Mesenchymal stem cell (in vitro differentiated cells and primary cell): ENCODE measurements around the gene CTBS.

Source experiments
- DNase-seq: peaks from one replicate; pipeline ENCODE4 v3.0.0-alpha.2; 2013
- H2AFZ ChIP-seq: one replicate; pipeline ENCODE4 v1.6.1; 2013; ENCODE audit warnings: low read depth, mild to moderate bottlenecking, control low read depth, inconsistent platforms, low read length, moderate library complexity
- H2AK5ac ChIP-seq: 2 replicates; pipeline ENCODE4 v1.6.1; 2013; ENCODE audit warnings: low read length, moderate library complexity, mild to moderate bottlenecking, inconsistent platforms; ENCODE audit not compliant: severe bottlenecking
- H2BK120ac ChIP-seq: one replicate; pipeline ENCODE4 v1.6.1; 2013; ENCODE audit warnings: low read depth, mild to moderate bottlenecking, inconsistent platforms, low read length, moderate library complexity
- H2BK12ac ChIP-seq, 2 experiments: one replicate each; pipeline ENCODE4 v1.6.1; 2013; ENCODE audit warnings: inconsistent platforms in 2 of 2, low read length in 2 of 2, mild to moderate bottlenecking in 2 of 2, moderate library complexity in 2 of 2, control low read depth in 1 of 2
- H2BK15ac ChIP-seq: one replicate; pipeline ENCODE4 v1.6.1; 2013; ENCODE audit warnings: mild to moderate bottlenecking, low read depth, inconsistent platforms; ENCODE audit not compliant: poor library complexity, severe bottlenecking
- H2BK5ac ChIP-seq: 2 replicates; pipeline ENCODE4 v1.6.1; 2013; ENCODE audit warnings: low read depth, mild to moderate bottlenecking, low read length, control low read depth, inconsistent platforms; ENCODE audit not compliant: poor library complexity, severe bottlenecking
- H3K14ac ChIP-seq, 2 experiments: one replicate each; pipeline ENCODE4 v1.6.1; 2013; ENCODE audit warnings: inconsistent platforms in 2 of 2, low read length in 2 of 2, control low read depth in 1 of 2, mild to moderate bottlenecking in 1 of 2, moderate library complexity in 1 of 2
- H3K18ac ChIP-seq, 2 experiments: one replicate each; pipeline ENCODE4 v1.6.1; 2013; ENCODE audit warnings: inconsistent platforms in 2 of 2, low read length in 2 of 2, control low read depth in 1 of 2, low read depth in 1 of 2, mild to moderate bottlenecking in 1 of 2
- H3K23ac ChIP-seq, 2 experiments: one replicate each; pipeline ENCODE4 v1.6.1; 2013; ENCODE audit warnings: inconsistent platforms in 2 of 2, low read length in 2 of 2, mild to moderate bottlenecking in 2 of 2, moderate library complexity in 2 of 2, control low read depth in 1 of 2
- H3K27ac ChIP-seq: 2 replicates; pipeline ENCODE4 v1.5.1; 2013; ENCODE audit warnings: mild to moderate bottlenecking, moderate library complexity, low read length, control low read depth, inconsistent platforms; ENCODE audit not compliant: poor library complexity, severe bottlenecking
- H3K27me3 ChIP-seq, 2 experiments: 2 replicates each; pipeline versions ENCODE4 v1.6.1 to v1.7.0; 2013; ENCODE audit warnings: low read length in 2 of 2, mild to moderate bottlenecking in 2 of 2, moderate library complexity in 2 of 2, control low read depth in 1 of 2, inconsistent platforms in 1 of 2; ENCODE audit not compliant: control insufficient read depth in 1 of 2, insufficient read depth in 1 of 2
- H3K36me3 ChIP-seq, 2 experiments: 2 replicates each; pipeline versions ENCODE4 v1.6.1 to v1.7.0; 2013; ENCODE audit warnings: low read length in 2 of 2, control low read depth in 1 of 2, inconsistent platforms in 1 of 2, low read depth in 1 of 2, mild to moderate bottlenecking in 1 of 2; ENCODE audit not compliant: insufficient read depth in 2 of 2, control insufficient read depth in 1 of 2
- H3K4ac ChIP-seq, 2 experiments: one replicate each; pipeline ENCODE4 v1.6.1; 2013; ENCODE audit warnings: inconsistent platforms in 2 of 2, low read length in 2 of 2, mild to moderate bottlenecking in 2 of 2, moderate library complexity in 2 of 2, control low read depth in 1 of 2, low read depth in 1 of 2
- H3K4me1 ChIP-seq: 2 replicates; pipeline ENCODE4 v1.6.1; 2013; ENCODE audit warnings: low read depth, low read length, control low read depth; ENCODE audit not compliant: control insufficient read depth, insufficient read depth
- H3K4me2 ChIP-seq: 2 replicates; pipeline ENCODE4 v1.6.1; 2013; ENCODE audit warnings: low read length, mild to moderate bottlenecking, inconsistent platforms; ENCODE audit not compliant: poor library complexity, severe bottlenecking
- H3K4me3 ChIP-seq, 2 experiments: 2 replicates each; pipeline versions ENCODE4 v1.5.1 to v1.7.0; 2013; ENCODE audit warnings: low read length in 2 of 2, mild to moderate bottlenecking in 2 of 2, control low read depth in 1 of 2, low read depth in 1 of 2; ENCODE audit not compliant: insufficient read depth in 1 of 2
- H3K79me1 ChIP-seq: replicated peaks from 2 replicates; pipeline ENCODE4 v1.6.1; 2013; ENCODE audit warnings: mild to moderate bottlenecking, control low read depth, low read length, inconsistent platforms; ENCODE audit not compliant: poor library complexity, severe bottlenecking
- H3K9ac ChIP-seq: 2 replicates; pipeline ENCODE4 v1.7.0; 2013; ENCODE audit warnings: mild to moderate bottlenecking, low read length, moderate library complexity
- H3K9me3 ChIP-seq: 2 replicates; pipeline ENCODE4 v1.7.0; 2013; ENCODE audit warnings: mild to moderate bottlenecking, low read length; ENCODE audit not compliant: control insufficient read depth
- H4K8ac ChIP-seq: one replicate; pipeline ENCODE4 v1.6.1; 2013; ENCODE audit warnings: inconsistent platforms, mild to moderate bottlenecking, low read length, moderate library complexity
- H4K91ac ChIP-seq: one replicate; pipeline ENCODE4 v1.6.1; 2013; ENCODE audit warnings: mild to moderate bottlenecking, low read length, inconsistent platforms
- WGBS: methylation state at CpG from one replicate; pipeline ENCODE4 v1.1.7; 2013; ENCODE audit warnings: mixed read lengths; 5-methylcytosine and 5-hydroxymethylcytosine counted together

The CTBS gene

DNA sequence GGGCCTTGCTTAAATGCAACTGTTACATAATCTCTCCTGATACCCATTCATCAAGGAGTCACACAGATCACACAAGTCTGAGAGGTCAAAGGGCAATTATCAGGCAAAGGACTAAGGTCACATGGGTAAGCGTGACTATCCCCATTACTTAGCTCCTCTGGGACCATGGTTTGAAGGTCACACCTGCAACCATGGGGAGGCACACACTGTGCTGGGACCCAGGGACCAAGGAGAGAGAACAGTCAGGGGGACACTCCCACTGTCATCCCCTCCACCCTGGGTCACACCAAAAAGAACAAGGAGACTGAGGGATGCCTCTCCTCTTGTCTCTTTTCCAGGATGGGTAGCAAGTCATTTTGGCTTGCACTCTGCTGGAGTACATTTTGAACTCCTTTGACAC, 30.9 kb upstream of the CTBS start:
- H3K4me2 ChIP-seq: no peak overlapping the region
- no peaks in the 10 kb centered on the region for H3K36me3 ChIP-seq
- H2BK120ac ChIP-seq: no peak overlapping the region
- 88% methylated on average over 1 of the region's 1 CpG for WGBS
- no peak overlapping the region for H3K27ac ChIP-seq
- no peak for DNase-seq
- peak overlapping the region; percentile 89 for H3K9ac ChIP-seq
- no peak overlapping the region for H2BK12ac ChIP-seq
- no peak overlapping the region for H3K23ac ChIP-seq
- no peak overlapping the region for H3K4me3 ChIP-seq
- no peak overlapping the region for H3K14ac ChIP-seq
- no peak overlapping the region for H3K18ac ChIP-seq
- no peak overlapping the region for H4K91ac ChIP-seq
- no peak overlapping the region for H2AFZ ChIP-seq
- H3K4me1 ChIP-seq: no peaks in the 10 kb centered on the region
- H3K79me1 ChIP-seq: no peaks in the 10 kb centered on the region
- H3K9me3 ChIP-seq: no peaks in the 10 kb centered on the region
- H2AK5ac ChIP-seq: no peak overlapping the region
- no peak overlapping the region for H3K4ac ChIP-seq
- H4K8ac ChIP-seq: no peak overlapping the region
- H2BK15ac ChIP-seq: no peak overlapping the region
- no peak overlapping the region for H2BK5ac ChIP-seq
- no peaks in the 10 kb centered on the region for H3K27me3 ChIP-seq

DNA sequence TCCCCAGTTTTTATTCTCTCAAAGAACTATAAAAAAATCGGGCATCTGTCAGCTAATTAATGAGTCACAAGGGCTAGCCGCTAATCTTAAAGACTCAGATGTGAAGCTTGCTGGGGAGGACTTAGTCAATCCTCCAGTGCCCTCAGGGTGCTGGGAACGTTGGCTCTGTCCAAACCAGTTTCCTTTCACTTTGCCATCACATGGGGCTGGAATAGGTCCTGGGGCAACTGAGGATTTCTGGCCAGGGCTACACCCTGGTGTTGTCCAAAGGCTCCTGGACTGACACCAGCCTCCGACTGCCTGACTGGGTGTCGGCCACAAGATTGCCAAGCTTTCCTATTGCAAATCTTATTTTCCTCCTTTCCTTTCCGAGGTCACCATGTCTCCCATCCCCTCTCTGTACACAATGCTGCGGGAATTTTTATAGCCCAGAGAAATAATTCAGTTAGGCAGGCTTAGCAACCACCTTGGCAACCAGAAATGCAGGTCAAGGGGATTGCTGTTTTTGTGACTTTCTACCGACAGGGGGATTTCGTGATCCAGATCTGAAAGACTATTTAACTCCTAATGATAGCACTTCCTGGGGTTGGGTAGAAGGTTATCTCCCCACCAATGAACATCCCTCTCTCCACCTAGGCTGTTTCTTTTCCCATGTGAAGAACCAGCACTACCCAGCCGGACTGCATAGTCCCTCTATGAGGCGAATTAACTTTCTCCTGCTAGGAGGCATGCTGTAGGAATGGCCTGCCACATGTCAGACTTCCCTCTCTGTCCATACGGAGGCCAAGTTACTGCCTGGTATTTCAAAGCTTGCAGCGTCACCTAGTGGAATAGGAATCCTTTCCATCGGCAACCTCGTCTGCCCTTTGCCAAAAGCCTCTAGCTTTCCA, 29.9 kb upstream of the CTBS start:
- peak overlapping the region in 1 of 2 experiments; percentile 24 for H3K18ac ChIP-seq
- no peaks in the 10 kb centered on the region for H3K79me1 ChIP-seq
- H3K4me1 ChIP-seq: peaks cover 3% of the 10 kb centered on the region
- H3K27me3 ChIP-seq: no peaks in the 10 kb centered on the region
- H2BK15ac ChIP-seq: no peak overlapping the region
- H3K9ac ChIP-seq: peak overlapping the region; percentile 89
- peak; percentile 77 for DNase-seq
- H4K8ac ChIP-seq: no peak overlapping the region
- H3K4ac ChIP-seq: no peak overlapping the region
- no peak overlapping the region for H3K23ac ChIP-seq
- H2BK12ac ChIP-seq: no peak overlapping the region
- H2BK120ac ChIP-seq: no peak overlapping the region
- peak overlapping the region in 1 of 2 experiments; percentile 72 for H3K4me3 ChIP-seq
- no peak overlapping the region for H3K14ac ChIP-seq
- H3K9me3 ChIP-seq: no peaks in the 10 kb centered on the region
- no peak overlapping the region for H2AK5ac ChIP-seq
- no peak overlapping the region for H2AFZ ChIP-seq
- no peak overlapping the region for H3K27ac ChIP-seq
- 78% methylated on average over 13 of the region's 15 CpGs for WGBS
- H3K36me3 ChIP-seq: no peaks in the 10 kb centered on the region
- H3K4me2 ChIP-seq: no peak overlapping the region
- no peak overlapping the region for H2BK5ac ChIP-seq
- no peak overlapping the region for H4K91ac ChIP-seq

DNA sequence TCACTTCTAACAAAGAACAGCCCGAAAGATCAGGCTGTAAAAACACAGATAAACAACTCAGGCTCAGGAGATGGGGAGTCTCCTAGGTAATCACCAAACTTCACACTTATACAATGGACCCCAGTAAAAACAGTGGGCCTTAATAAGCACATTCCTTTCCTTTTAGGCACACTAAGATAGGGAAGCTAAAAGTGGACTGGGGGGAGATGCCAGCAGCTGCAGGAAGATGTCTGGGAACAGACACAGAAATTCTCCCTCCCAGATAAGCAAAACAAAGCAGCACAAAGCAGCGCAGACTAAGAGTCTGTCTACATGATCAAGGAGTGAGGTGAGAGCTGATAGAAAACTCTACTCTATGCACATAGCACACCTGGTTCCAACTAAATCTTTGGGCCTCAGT, 29.0 kb upstream of the CTBS start:
- Histone ChIP-seq H3K18ac (no peak overlapping the region), H2BK12ac (no peak overlapping the region), H3K9me3 (no peaks in the 10 kb centered on the region), H3K36me3 (no peaks in the 10 kb centered on the region), H3K4ac (peak overlapping the region in 1 of 2 experiments; percentile 15), H3K9ac (peak overlapping the region; percentile 89), H3K27me3 (no peaks in the 10 kb centered on the region), H2BK5ac (no peak overlapping the region), H3K4me1 (peaks cover 3% of the 10 kb centered on the region), H4K8ac (no peak overlapping the region), H3K14ac (no peak overlapping the region), H2BK120ac (no peak overlapping the region), H2AFZ (peak overlapping the region; percentile 51), H2BK15ac (no peak overlapping the region), H3K79me1 (no peaks in the 10 kb centered on the region), H3K4me3 (peak overlapping the region in 1 of 2 experiments; percentile 72), H3K4me2 (no peak overlapping the region), H2AK5ac (no peak overlapping the region), H3K27ac (no peak overlapping the region), H4K91ac (no peak overlapping the region), H3K23ac (no peak overlapping the region)
- 38% methylated on average over 2 of the region's 2 CpGs for WGBS
- no peak for DNase-seq

DNA sequence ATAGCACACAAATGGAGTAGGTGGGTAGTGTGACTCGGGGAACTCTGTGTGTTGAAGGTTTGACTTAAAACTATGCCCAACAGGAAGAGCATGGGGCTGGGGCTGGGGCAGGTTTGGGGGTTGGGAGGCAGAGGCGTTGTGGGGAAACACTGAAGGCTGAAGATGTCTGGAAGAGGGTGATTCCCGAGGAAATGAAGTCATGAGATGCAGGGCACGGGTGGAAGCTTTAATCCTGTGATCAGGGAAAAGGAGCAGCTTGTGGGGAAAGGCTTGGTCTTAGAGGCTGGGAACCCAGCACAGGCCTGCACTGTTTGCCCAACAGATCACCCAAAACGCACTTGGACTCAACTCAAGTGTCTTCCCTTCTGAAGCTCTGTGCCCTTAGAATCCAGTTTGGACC, 26.6 kb upstream of the CTBS start:
- no peaks in the 10 kb centered on the region for H3K36me3 ChIP-seq
- no peak overlapping the region for H2AFZ ChIP-seq
- DNase-seq: no peak
- no peak overlapping the region for H3K9ac ChIP-seq
- peaks cover 3% of the 10 kb centered on the region for H3K4me1 ChIP-seq
- no peak overlapping the region for H3K14ac ChIP-seq
- H3K4me2 ChIP-seq: no peak overlapping the region
- H4K91ac ChIP-seq: no peak overlapping the region
- H2AK5ac ChIP-seq: no peak overlapping the region
- no peaks in the 10 kb centered on the region for H3K9me3 ChIP-seq
- H2BK5ac ChIP-seq: no peak overlapping the region
- H3K18ac ChIP-seq: peak overlapping the region in 1 of 2 experiments; percentile 68
- peak overlapping the region; percentile 39 for H4K8ac ChIP-seq
- H3K4me3 ChIP-seq: no peak overlapping the region
- H2BK120ac ChIP-seq: no peak overlapping the region
- H3K4ac ChIP-seq: peak overlapping the region in 1 of 2 experiments; percentile 37
- H2BK15ac ChIP-seq: peak overlapping the region; percentile 18
- WGBS: 78% methylated on average over 5 of the region's 5 CpGs
- H3K27me3 ChIP-seq: no peaks in the 10 kb centered on the region
- H3K27ac ChIP-seq: no peak overlapping the region
- H2BK12ac ChIP-seq: peak overlapping the region in 1 of 2 experiments; percentile 88
- no peaks in the 10 kb centered on the region for H3K79me1 ChIP-seq
- no peak overlapping the region for H3K23ac ChIP-seq
